Keratinocyte (primary cell): ENCODE data around the gene LDB2. TPM values are rescaled to one million over a fixed set of nuclear protein-coding genes. Genes with fewer than 3 reads are reported as not detected.

Experiments
- DNase-seq: peaks from one replicate; pipeline ENCODE4 v3.0.0-alpha.2; 2011; ENCODE audit warnings: low read depth, missing footprints, low spot score
- FAIRE-seq: peaks from 2 replicates; lab custom pipeline; 2011; peaks lifted over from hg19 to GRCh38; lab: Jason Lieb, UNC
- H2AFZ ChIP-seq: 2 replicates; pipeline ENCODE4 v1.6.0; 2012; ENCODE audit warnings: low read length, control low read depth, inconsistent platforms; ENCODE audit not compliant: control insufficient read depth
- H3K27ac ChIP-seq: 2 replicates; pipeline ENCODE4 v1.5.1; 2011; ENCODE audit warnings: low read length; ENCODE audit not compliant: control insufficient read depth, insufficient read depth
- H3K27me3 ChIP-seq: 3 replicates; pipeline ENCODE4 v1.6.0; 2011; ENCODE audit warnings: low read length; ENCODE audit not compliant: control insufficient read depth, insufficient read depth; ENCODE audit errors: extremely low read depth
- H3K36me3 ChIP-seq, 2 experiments: 2 replicates in 1 of 2; 3 replicates in 1 of 2; pipeline ENCODE4 v1.5.1; 2011; ENCODE audit warnings: low read length in 2 of 2, mild to moderate bottlenecking in 1 of 2; ENCODE audit not compliant: control insufficient read depth in 2 of 2, insufficient read depth in 2 of 2; ENCODE audit errors: extremely low read depth in 1 of 2
- H3K4me1 ChIP-seq: 3 replicates; pipeline ENCODE4 v1.5.1; 2011; ENCODE audit warnings: low read length; ENCODE audit not compliant: control insufficient read depth, insufficient read depth; ENCODE audit errors: extremely low read depth
- H3K4me2 ChIP-seq: 3 replicates; pipeline ENCODE4 v1.6.0; 2011; ENCODE audit warnings: low read depth, low read length; ENCODE audit not compliant: control insufficient read depth, insufficient read depth; ENCODE audit errors: extremely low read depth
- H3K4me3 ChIP-seq, 3 experiments: fragments of 200-600 bp in 1 of 3; sonication (generic) in 1 of 3; 2 replicates in 2 of 3; 3 replicates in 1 of 3; pipeline ENCODE4 v1.5.1; 2011 to 2016; ENCODE audit warnings: low read length in 3 of 3, mild to moderate bottlenecking in 3 of 3, control low read depth in 2 of 3, inconsistent platforms in 1 of 3, low read depth in 1 of 3, mixed read lengths in 1 of 3, mixed run types in 1 of 3, moderate library complexity in 1 of 3; ENCODE audit not compliant: control insufficient read depth in 2 of 3, insufficient read depth in 2 of 3; ENCODE audit errors: extremely low read depth in 1 of 3
- H3K79me2 ChIP-seq: 2 replicates; pipeline ENCODE4 v1.6.0; 2012; ENCODE audit warnings: low read length; ENCODE audit not compliant: control insufficient read depth, insufficient read depth
- H3K9ac ChIP-seq: 3 replicates; pipeline ENCODE4 v1.6.0; 2011; ENCODE audit warnings: low read length; ENCODE audit not compliant: control insufficient read depth, insufficient read depth; ENCODE audit errors: extremely low read depth
- H3K9me1 ChIP-seq: 3 replicates; pipeline ENCODE4 v1.6.0; 2011; ENCODE audit warnings: low read length; ENCODE audit not compliant: control insufficient read depth, insufficient read depth; ENCODE audit errors: extremely low read depth
- H3K9me3 ChIP-seq: 2 replicates; pipeline ENCODE4 v1.5.1; 2012; ENCODE audit warnings: low read depth, low read length; ENCODE audit not compliant: control insufficient read depth
- H4K20me1 ChIP-seq: 3 replicates; pipeline ENCODE4 v1.6.0; 2011; ENCODE audit warnings: low read length; ENCODE audit not compliant: control insufficient read depth, insufficient read depth; ENCODE audit errors: extremely low read depth
- EZH2 ChIP-seq: IDR thresholded peaks from one replicate; pipeline ENCODE4 v1.6.1; 2012; ENCODE audit warnings: inconsistent platforms, mild to moderate bottlenecking, low read length, moderate library complexity
- dilution Hi-C: fragments of 300-500 bp; cut with MboI; formaldehyde crosslinking; loops from one replicate; pipeline ENCODE4 v1.7.0; 2020; ENCODE audit warnings: low sequenced_read_pairs; ENCODE audit not compliant: extremely low pct_ligation_motif_present
- polyA plus RNA-seq, 5 experiments: library from polyadenylated mRNA; depleted of rRNA in 3 of 5; stranded (reverse) in 3 of 5; stranded (forward) in 1 of 5; unstranded in 1 of 5; fragments of >200 nt; gene quantifications; 1 replicate in 1 of 5; 2 replicates in 3 of 5; 3 replicates in 1 of 5; pipeline versions ENCODE4 v1.2.1 to v1.2.3, GENCODE V29; 2011 to 2012; ENCODE audit warnings: missing spikeins in 2 of 5, low read depth in 1 of 5, low replicate concordance in 1 of 5
- TF ChIP-seq, protein P1 (sequence below), 3 experiments: IDR thresholded peaks in 1 of 3; conservative IDR thresholded peaks in 1 of 3; optimal IDR thresholded peaks in 1 of 3; 2 replicates in 2 of 3; 3 replicates in 1 of 3; pipeline versions ENCODE3 to v1.5.1; 2011; ENCODE audit warnings: low read length in 3 of 3, mild to moderate bottlenecking in 3 of 3, moderate library complexity in 2 of 3, control low read depth in 1 of 3, inconsistent platforms in 1 of 3; ENCODE audit not compliant: insufficient read depth in 2 of 3; ENCODE audit errors: extremely low read depth in 1 of 3

LDB2 gene
- polyA plus RNA-seq, 1 donor (not counting 4 experiments of a cell fraction or from before 2014, with no cell fraction given), result not detected

DNA sequence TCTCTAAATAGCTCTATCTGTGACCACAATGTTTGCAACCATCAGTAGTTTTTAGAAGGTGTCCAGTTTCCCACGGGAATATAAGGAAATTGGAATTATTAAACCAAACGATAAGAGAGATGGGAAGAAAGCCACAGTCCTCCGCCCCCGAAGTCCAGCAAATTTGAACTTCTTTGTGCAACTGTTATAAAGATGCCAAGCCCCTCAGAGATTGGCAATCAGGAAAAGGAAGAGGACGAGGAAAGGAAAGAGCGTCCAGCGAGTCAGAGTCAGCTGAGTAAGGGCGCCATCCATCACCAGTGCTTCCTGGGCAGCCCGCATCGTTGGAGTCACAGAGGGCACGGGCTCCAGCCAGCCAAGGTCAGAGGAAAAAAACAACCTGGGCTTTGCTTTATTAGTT is 35.7 kb downstream of the LDB2 start:
- dilution Hi-C loops, result no loop called here

GRCh38 chr4:16860516-16860915 is 37.9 kb downstream of the LDB2 start:
- Histone ChIP-seq H3K4me3 (no peak overlapping the region), H3K36me3 (no peaks in the 10 kb centered on the region), H3K27me3 (no peaks in the 10 kb centered on the region), H4K20me1 (no peaks in the 10 kb centered on the region), H3K79me2 (no peaks in the 10 kb centered on the region), H3K9ac (no peak overlapping the region), H3K4me2 (no peak overlapping the region), H3K9me1 (no peaks in the 10 kb centered on the region), H3K4me1 (no peaks in the 10 kb centered on the region), H2AFZ (no peak overlapping the region), H3K27ac (no peak overlapping the region), H3K9me3 (no peaks in the 10 kb centered on the region)
- FAIRE-seq, result no peak
- DNase-seq, result no peak
- dilution Hi-C loops, result no loop called here
- TF ChIP-seq, protein P1, sequence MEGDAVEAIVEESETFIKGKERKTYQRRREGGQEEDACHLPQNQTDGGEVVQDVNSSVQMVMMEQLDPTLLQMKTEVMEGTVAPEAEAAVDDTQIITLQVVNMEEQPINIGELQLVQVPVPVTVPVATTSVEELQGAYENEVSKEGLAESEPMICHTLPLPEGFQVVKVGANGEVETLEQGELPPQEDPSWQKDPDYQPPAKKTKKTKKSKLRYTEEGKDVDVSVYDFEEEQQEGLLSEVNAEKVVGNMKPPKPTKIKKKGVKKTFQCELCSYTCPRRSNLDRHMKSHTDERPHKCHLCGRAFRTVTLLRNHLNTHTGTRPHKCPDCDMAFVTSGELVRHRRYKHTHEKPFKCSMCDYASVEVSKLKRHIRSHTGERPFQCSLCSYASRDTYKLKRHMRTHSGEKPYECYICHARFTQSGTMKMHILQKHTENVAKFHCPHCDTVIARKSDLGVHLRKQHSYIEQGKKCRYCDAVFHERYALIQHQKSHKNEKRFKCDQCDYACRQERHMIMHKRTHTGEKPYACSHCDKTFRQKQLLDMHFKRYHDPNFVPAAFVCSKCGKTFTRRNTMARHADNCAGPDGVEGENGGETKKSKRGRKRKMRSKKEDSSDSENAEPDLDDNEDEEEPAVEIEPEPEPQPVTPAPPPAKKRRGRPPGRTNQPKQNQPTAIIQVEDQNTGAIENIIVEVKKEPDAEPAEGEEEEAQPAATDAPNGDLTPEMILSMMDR (optimal IDR thresholded peaks at IDR 0.05 in 1 of 3, IDR thresholded peaks at IDR 0.05 in 1 of 3, conservative IDR thresholded peaks at IDR 0.05 in 1 of 3; ENCODE audit: extremely low read depth in 1 of 3, insufficient read depth in 2 of 3, low read length in 3 of 3), result no peak
- no peak for TF ChIP-seq EZH2

More for the DNA sequence above, 35.7 kb downstream of the LDB2 start:
- H2AFZ ChIP-seq, result no peak overlapping the region
- FAIRE-seq, result no peak
- H3K9me1 ChIP-seq, result no peaks in the 10 kb centered on the region
- H4K20me1 ChIP-seq, result no peaks in the 10 kb centered on the region
- H3K36me3 ChIP-seq, result no peaks in the 10 kb centered on the region
- no peak overlapping the region for H3K4me3 ChIP-seq
- H3K4me1 ChIP-seq, result no peaks in the 10 kb centered on the region
- no peak overlapping the region for H3K27ac ChIP-seq
- H3K79me2 ChIP-seq, result no peaks in the 10 kb centered on the region
- no peak overlapping the region for H3K4me2 ChIP-seq
- no peak overlapping the region for H3K9ac ChIP-seq
- no peaks in the 10 kb centered on the region for H3K27me3 ChIP-seq
- DNase-seq, result no peak
- H3K9me3 ChIP-seq, result no peaks in the 10 kb centered on the region
- TF ChIP-seq, protein P1 (optimal IDR thresholded peaks at IDR 0.05 in 1 of 3, IDR thresholded peaks at IDR 0.05 in 1 of 3, conservative IDR thresholded peaks at IDR 0.05 in 1 of 3; ENCODE audit: extremely low read depth in 1 of 3, insufficient read depth in 2 of 3, low read length in 3 of 3), result no peak
- no peak for TF ChIP-seq EZH2
